ENCODE measurements around the gene KRTAP2-4.

DNA sequence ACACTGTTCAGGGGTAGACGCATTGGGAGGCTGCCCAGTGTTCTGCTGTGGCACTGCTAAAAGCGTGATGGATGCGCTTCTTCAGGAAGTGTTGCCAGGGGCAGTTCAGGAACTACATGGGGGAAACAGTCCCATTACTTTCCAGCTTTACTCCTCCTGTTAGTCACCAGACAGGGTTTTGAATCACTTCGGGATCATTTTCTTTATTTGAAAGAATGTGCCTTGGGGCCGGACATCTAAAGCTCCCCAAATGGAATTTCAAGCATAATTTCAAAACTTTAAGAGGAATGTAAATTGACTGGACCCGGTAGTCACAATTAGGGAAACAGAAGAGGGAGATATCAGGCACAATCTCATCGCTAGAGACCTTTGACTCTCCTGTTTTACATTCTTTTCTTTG is 17.2 kb downstream of the KRTAP2-4 start:
- no peak for TF ChIP-seq POLR2A (IDR thresholded peaks at IDR 0.05; ENCODE audit: low read depth, low read length)
- no peak for TF ChIP-seq POLR2AphosphoS5 (IDR thresholded peaks at IDR 0.05; ENCODE audit: low read depth, low read length)
